ENCODE measurements around the gene SLC7A10. TPM values are rescaled to one million over a fixed set of nuclear protein-coding genes. Genes with fewer than 3 reads are reported as not detected.
"Not testable (repeated sequence)": the region's sequence is repeated elsewhere in the genome, so short reads cannot be mapped to it uniquely, and the experiment has no call there.

SLC7A10 gene
- polyA plus RNA-seq, 5 donors: 0.34 to 1.4 (median 0.58) TPM

- DNase-seq: no peak
Measured at GRCh38 chr19:33216198-33216830, 9.3 kb downstream of the SLC7A10 start.

GRCh38 chr19:33215438-33216197 lies 10.0 kb downstream of the SLC7A10 start:
- no peak for DNase-seq

GRCh38 chr19:33214596-33214995 lies 11.1 kb downstream of the SLC7A10 start:
- DNase-seq: no peak

GRCh38 chr19:33212436-33213172 lies 13.0 kb downstream of the SLC7A10 start:
- DNase-seq: no peak

- DNase-seq: no peak
Measured at GRCh38 chr19:33211794-33212435, 13.7 kb downstream of the SLC7A10 start.

GRCh38 chr19:33210266-33210940 lies 15.2 kb downstream of the SLC7A10 start:
- DNase-seq: no peak

- DNase-seq: not testable (repeated sequence)
Measured at GRCh38 chr19:33209850-33210230, 15.8 kb downstream of the SLC7A10 start.

- no peak for DNase-seq
Measured at GRCh38 chr19:33208904-33209849, 16.5 kb downstream of the SLC7A10 start.

GRCh38 chr19:33208371-33208895 lies 17.2 kb downstream of the SLC7A10 start:
- DNase-seq: no peak

GRCh38 chr19:33207903-33208302 lies 17.7 kb downstream of the SLC7A10 start:
- DNase-seq: no peak

- no peak for DNase-seq
Measured at GRCh38 chr19:33207040-33207620, 18.5 kb downstream of the SLC7A10 start.

GRCh38 chr19:33206261-33207039 lies 19.2 kb downstream of the SLC7A10 start:
- DNase-seq: no peak

GRCh38 chr19:33205531-33206260 lies 20.0 kb downstream of the SLC7A10 start:
- DNase-seq: no peak

- DNase-seq: no peak
Measured at GRCh38 chr19:33205110-33205509, 20.5 kb downstream of the SLC7A10 start.

- no peak for DNase-seq
Measured at GRCh38 chr19:33204136-33204973, 21.3 kb downstream of the SLC7A10 start.

GRCh38 chr19:33203529-33203928 lies 22.1 kb downstream of the SLC7A10 start:
- DNase-seq: no peak
